GF-D8 (cell line): Measurements from ENCODE around the gene CHRNA3.
"Not testable (repeated sequence)": the region's sequence is repeated elsewhere in the genome, so short reads cannot be mapped to it uniquely, and the experiment has no call there.

Source experiments
- DNase-seq: peaks from one replicate; lab custom pipeline; 2025; lab: John Stamatoyannopoulos, UW

Gene CHRNA3

GRCh38 chr15:78617516-78617915 lies 3.3 kb downstream of the CHRNA3 start:
- no peak for DNase-seq

- DNase-seq = no peak
These were observed 3.7 kb downstream of the CHRNA3 start for GRCh38 chr15:78617076-78617475.

GRCh38 chr15:78616506-78616905 lies 4.3 kb downstream of the CHRNA3 start:
- DNase-seq = no peak

GRCh38 chr15:78615151-78615589 lies 5.6 kb downstream of the CHRNA3 start:
- no peak for DNase-seq

- DNase-seq = no peak
These were observed 6.8 kb downstream of the CHRNA3 start for GRCh38 chr15:78614021-78614420.

- DNase-seq = not testable (repeated sequence)
These were observed 11.2 kb downstream of the CHRNA3 start for GRCh38 chr15:78609551-78609950.

- no peak for DNase-seq
These were observed 15.1 kb downstream of the CHRNA3 start for GRCh38 chr15:78605680-78606079.

- DNase-seq = no peak
These were observed 15.6 kb downstream of the CHRNA3 start for GRCh38 chr15:78605201-78605600.

GRCh38 chr15:78604420-78604819 lies 16.4 kb downstream of the CHRNA3 start:
- no peak for DNase-seq

GRCh38 chr15:78603467-78603866 lies 17.3 kb downstream of the CHRNA3 start:
- no peak for DNase-seq

- DNase-seq = no peak
These were observed 21.6 kb downstream of the CHRNA3 start for GRCh38 chr15:78599189-78599588.

GRCh38 chr15:78598348-78598747 lies 22.4 kb downstream of the CHRNA3 start:
- DNase-seq = no peak

GRCh38 chr15:78597583-78597982 lies 23.2 kb downstream of the CHRNA3 start:
- DNase-seq = no peak

- no peak for DNase-seq
These were observed 45.9 kb downstream of the CHRNA3 start for GRCh38 chr15:78574944-78575343.

- no peak for DNase-seq
These were observed 47.4 kb downstream of the CHRNA3 start for GRCh38 chr15:78573416-78573815.

GRCh38 chr15:78571382-78571781 lies 49.4 kb downstream of the CHRNA3 start:
- no peak for DNase-seq

GRCh38 chr15:78570710-78571109 lies 50.1 kb downstream of the CHRNA3 start:
- no peak for DNase-seq

GRCh38 chr15:78567531-78567930 lies 53.3 kb downstream of the CHRNA3 start:
- no peak for DNase-seq

GRCh38 chr15:78565951-78566774 lies 54.6 kb downstream of the CHRNA3 start:
- DNase-seq = no peak

GRCh38 chr15:78565097-78565950 lies 55.5 kb downstream of the CHRNA3 start, which contains the start of gene CHRNA5:
TSS of gene CHRNA5 (plus strand) at chr15:78565520. CDS start at chr15:78565720, 200 bp downstream.
- DNase-seq = peak; percentile 62

- DNase-seq = no peak
These were observed 56.1 kb downstream of the CHRNA3 start for GRCh38 chr15:78564743-78565096.

- DNase-seq = no peak
These were observed 57.7 kb downstream of the CHRNA3 start for GRCh38 chr15:78563092-78563491.

- DNase-seq = no peak
These were observed 59.3 kb downstream of the CHRNA3 start for GRCh38 chr15:78561490-78561889.
